T follicular helper cell (primary cell): ENCODE data around the gene PLEKHN1.
"Not testable (repeated sequence)": the region's sequence is repeated elsewhere in the genome, so short reads cannot be mapped to it uniquely, and the experiment has no call there.

Experiments
- DNase-seq: peaks from one replicate; pipeline ENCODE4 v3.0.0-alpha.2; 2020; ENCODE audit warnings: low read depth

Gene PLEKHN1

GRCh38 chr1:992362-992761 lies 26.1 kb downstream of the PLEKHN1 start:
- no peak for DNase-seq

GRCh38 chr1:993379-993995 lies 27.2 kb downstream of the PLEKHN1 start:
- no peak for DNase-seq

- DNase-seq, result not testable (repeated sequence)
Observed at GRCh38 chr1:994546-994945, 28.3 kb downstream of the PLEKHN1 start.

GRCh38 chr1:995665-996633 lies 29.7 kb downstream of the PLEKHN1 start:
- DNase-seq, result no peak

- no peak for DNase-seq
Observed at GRCh38 chr1:996851-997712, 30.8 kb downstream of the PLEKHN1 start.

- no peak for DNase-seq
Observed at GRCh38 chr1:997713-997992, 31.4 kb downstream of the PLEKHN1 start.

GRCh38 chr1:997993-998744 lies 31.9 kb downstream of the PLEKHN1 start:
- no peak for DNase-seq

- no peak for DNase-seq
Observed at GRCh38 chr1:998745-998994, 32.4 kb downstream of the PLEKHN1 start.

- DNase-seq, result no peak
Observed at GRCh38 chr1:998995-999724, 32.9 kb downstream of the PLEKHN1 start.

- DNase-seq, result peak; percentile 55
Observed at GRCh38 chr1:999725-1000356, 33.6 kb downstream of the PLEKHN1 start, which contains the start of gene HES4. Gene HES4 (minus strand): TSS chr1:1000097. CDS start chr1:999973, 124 bp downstream.

- DNase-seq, result peak; percentile 69
Observed at GRCh38 chr1:1000357-1001056, 34.2 kb downstream of the PLEKHN1 start.

GRCh38 chr1:1001057-1001783 lies 34.9 kb downstream of the PLEKHN1 start:
- no peak for DNase-seq

GRCh38 chr1:1003618-1004419 lies 37.5 kb downstream of the PLEKHN1 start:
- DNase-seq, result no peak

- no peak for DNase-seq
Observed at GRCh38 chr1:1004420-1004779, 38.1 kb downstream of the PLEKHN1 start.

GRCh38 chr1:1004780-1005697 lies 38.8 kb downstream of the PLEKHN1 start:
- no peak for DNase-seq

GRCh38 chr1:1005774-1006304 lies 39.6 kb downstream of the PLEKHN1 start:
- no peak for DNase-seq
